Smooth muscle cell (in vitro differentiated cells): ENCODE results near the gene CCDC198. TPM values are rescaled to one million over a fixed set of nuclear protein-coding genes. Genes with fewer than 3 reads are reported as not detected.

Experiments
- DNase-seq: peaks from one replicate; lab custom pipeline; 2025; ENCODE audit not compliant: unreplicated experiment; lab: John Stamatoyannopoulos, UW
- H2AFZ ChIP-seq: fragments of 200-600 bp; sonication (generic); 2 replicates; pipeline ENCODE4 v1.6.0; 2016; ENCODE audit warnings: antibody characterized with exemption, low read depth, mild to moderate bottlenecking
- H3F3A ChIP-seq: fragments of 200-600 bp; sonication (generic); 2 replicates; pipeline ENCODE4 v1.6.0; 2017; ENCODE audit warnings: antibody characterized with exemption, low read depth
- H3K27ac ChIP-seq: fragments of 200-600 bp; sonication (generic); 2 replicates; pipeline ENCODE4 v1.5.1; 2016; ENCODE audit warnings: low read depth, mild to moderate bottlenecking
- H3K27me3 ChIP-seq: fragments of 200-600 bp; sonication (generic); 2 replicates; pipeline ENCODE4 v1.6.1; 2016; ENCODE audit warnings: low read depth, mild to moderate bottlenecking
- H3K36me3 ChIP-seq: fragments of 200-600 bp; sonication (generic); 2 replicates; pipeline ENCODE4 v1.5.1; 2016; ENCODE audit warnings: low read depth
- H3K4me1 ChIP-seq: fragments of 200-600 bp; sonication (generic); 2 replicates; pipeline ENCODE4 v1.5.1; 2016; ENCODE audit warnings: low read depth
- H3K4me2 ChIP-seq: fragments of 200-600 bp; sonication (generic); 2 replicates; pipeline ENCODE4 v1.6.0; 2016; ENCODE audit warnings: mild to moderate bottlenecking
- H3K4me3 ChIP-seq: fragments of 200-600 bp; sonication (generic); 2 replicates; pipeline ENCODE4 v1.5.1; 2016; ENCODE audit warnings: mild to moderate bottlenecking
- H3K79me2 ChIP-seq: fragments of 200-600 bp; sonication (generic); 2 replicates; pipeline ENCODE4 v1.6.0; 2016; ENCODE audit warnings: low read depth, mild to moderate bottlenecking
- H3K9ac ChIP-seq: fragments of 200-600 bp; sonication (generic); 2 replicates; pipeline ENCODE4 v1.6.0; 2016; ENCODE audit warnings: low read depth
- H3K9me3 ChIP-seq: fragments of 200-600 bp; sonication (generic); replicated peaks from 2 replicates; pipeline ENCODE4 v1.5.1; 2016; ENCODE audit warnings: low read depth
- H4K20me1 ChIP-seq: fragments of 200-600 bp; sonication (generic); 2 replicates; pipeline ENCODE4 v1.6.0; 2016; ENCODE audit warnings: low read depth
- WGBS: methylation state at CpG from one replicate; pipeline ENCODE4 v1.1.7; 2016; ENCODE audit warnings: low lambda C conversion rate; 5-methylcytosine and 5-hydroxymethylcytosine counted together
- polyA plus RNA-seq: library from polyadenylated mRNA; unstranded; fragments of >200 nt; fragmentation: Nextera tagmentation; extraction: Ambion mirVana; gene quantifications from 2 replicates; pipeline ENCODE4 v1.2.1, GENCODE V29; 2016
- total RNA-seq: library from RNA; depleted of rRNA; stranded (reverse); fragments of >200 nt; gene quantifications from 2 replicates; pipeline ENCODE4 v1.2.3, GENCODE V29; 2014
- TF ChIP-seq, protein P1 (sequence below): fragments of 200-600 bp; sonication (generic); IDR thresholded peaks from 2 replicates; pipeline ENCODE4 v1.5.1; 2017; ENCODE audit warnings: borderline replicate concordance, mild to moderate bottlenecking, antibody characterized with exemption; ENCODE audit not compliant: insufficient read depth, poor library complexity, severe bottlenecking

CCDC198 gene
- total and polyA plus RNA-seq, 2 experiments from 2014 or later, result not detected

GRCh38 chr14:57485635-57486034 is 8.0 kb downstream of the CCDC198 start:
- no peak overlapping the region for H3K27ac ChIP-seq
- H4K20me1 ChIP-seq, result no peaks in the 10 kb centered on the region
- TF ChIP-seq, protein P1, sequence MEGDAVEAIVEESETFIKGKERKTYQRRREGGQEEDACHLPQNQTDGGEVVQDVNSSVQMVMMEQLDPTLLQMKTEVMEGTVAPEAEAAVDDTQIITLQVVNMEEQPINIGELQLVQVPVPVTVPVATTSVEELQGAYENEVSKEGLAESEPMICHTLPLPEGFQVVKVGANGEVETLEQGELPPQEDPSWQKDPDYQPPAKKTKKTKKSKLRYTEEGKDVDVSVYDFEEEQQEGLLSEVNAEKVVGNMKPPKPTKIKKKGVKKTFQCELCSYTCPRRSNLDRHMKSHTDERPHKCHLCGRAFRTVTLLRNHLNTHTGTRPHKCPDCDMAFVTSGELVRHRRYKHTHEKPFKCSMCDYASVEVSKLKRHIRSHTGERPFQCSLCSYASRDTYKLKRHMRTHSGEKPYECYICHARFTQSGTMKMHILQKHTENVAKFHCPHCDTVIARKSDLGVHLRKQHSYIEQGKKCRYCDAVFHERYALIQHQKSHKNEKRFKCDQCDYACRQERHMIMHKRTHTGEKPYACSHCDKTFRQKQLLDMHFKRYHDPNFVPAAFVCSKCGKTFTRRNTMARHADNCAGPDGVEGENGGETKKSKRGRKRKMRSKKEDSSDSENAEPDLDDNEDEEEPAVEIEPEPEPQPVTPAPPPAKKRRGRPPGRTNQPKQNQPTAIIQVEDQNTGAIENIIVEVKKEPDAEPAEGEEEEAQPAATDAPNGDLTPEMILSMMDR, result no peak

DNA sequence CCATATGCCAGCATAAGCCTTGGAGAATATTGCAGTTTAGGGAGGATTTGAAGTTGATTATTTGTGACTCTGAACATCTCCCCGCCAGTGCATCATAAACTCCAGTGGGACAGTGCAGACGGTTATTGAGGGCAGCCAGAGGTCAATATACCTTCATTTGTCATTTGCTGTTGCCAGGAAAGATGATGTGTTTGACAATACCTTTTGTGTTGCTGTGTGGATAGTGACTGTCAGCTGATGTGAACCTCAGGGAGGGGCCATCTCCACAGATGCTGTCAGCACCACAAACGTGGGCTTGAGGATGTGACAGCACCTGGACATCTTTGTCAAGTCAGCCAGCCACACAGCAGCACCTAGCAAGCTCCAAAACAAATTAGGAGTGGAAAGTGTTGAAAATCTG is 11.5 kb downstream of the CCDC198 start:
- H3K27me3 ChIP-seq, result no peaks in the 10 kb centered on the region
- no peak overlapping the region for H3K4me2 ChIP-seq
- H3K36me3 ChIP-seq, result no peaks in the 10 kb centered on the region
- no peak for DNase-seq
- WGBS, result 75% methylated on average over 3 of the region's 3 CpGs
- H2AFZ ChIP-seq, result no peak overlapping the region
- no peak overlapping the region for H3K4me3 ChIP-seq
- H4K20me1 ChIP-seq, result no peaks in the 10 kb centered on the region
- TF ChIP-seq, protein P1, result no peak
- no peaks in the 10 kb centered on the region for H3F3A ChIP-seq
- no peaks in the 10 kb centered on the region for H3K9me3 ChIP-seq
- H3K27ac ChIP-seq, result no peak overlapping the region
- no peaks in the 10 kb centered on the region for H3K79me2 ChIP-seq
- H3K9ac ChIP-seq, result no peak overlapping the region
- H3K4me1 ChIP-seq, result no peaks in the 10 kb centered on the region

More at GRCh38 chr14:57485635-57486034, 8.0 kb downstream of the CCDC198 start:
- Histone ChIP-seq H3F3A (no peaks in the 10 kb centered on the region), H2AFZ (no peak overlapping the region), H3K27me3 (no peaks in the 10 kb centered on the region), H3K9me3 (no peaks in the 10 kb centered on the region), H3K4me3 (no peak overlapping the region), H3K4me1 (no peaks in the 10 kb centered on the region), H3K36me3 (no peaks in the 10 kb centered on the region), H3K79me2 (no peaks in the 10 kb centered on the region), H3K4me2 (no peak overlapping the region), H3K9ac (no peak overlapping the region)
- DNase-seq, result no peak

- TF ChIP-seq, protein P1, result no peak
- Histone ChIP-seq H3K27me3 (no peaks in the 10 kb centered on the region), H4K20me1 (no peaks in the 10 kb centered on the region), H2AFZ (no peak overlapping the region), H3K36me3 (no peaks in the 10 kb centered on the region), H3K9me3 (no peaks in the 10 kb centered on the region), H3K4me3 (no peak overlapping the region), H3K9ac (no peak overlapping the region), H3F3A (no peaks in the 10 kb centered on the region), H3K4me2 (no peak overlapping the region), H3K4me1 (no peaks in the 10 kb centered on the region), H3K79me2 (no peaks in the 10 kb centered on the region), H3K27ac (no peak overlapping the region)
- DNase-seq, result no peak
- WGBS, result 42% methylated on average over 1 of the region's 1 CpG
Measured at GRCh38 chr14:57480051-57480450, 13.6 kb downstream of the CCDC198 start.

- no peak for DNase-seq
- Histone ChIP-seq H3K4me1 (no peaks in the 10 kb centered on the region), H3F3A (no peaks in the 10 kb centered on the region), H3K79me2 (no peaks in the 10 kb centered on the region), H3K9ac (no peak overlapping the region), H3K9me3 (no peaks in the 10 kb centered on the region), H4K20me1 (no peaks in the 10 kb centered on the region), H3K27ac (no peak overlapping the region), H3K36me3 (no peaks in the 10 kb centered on the region), H3K27me3 (no peaks in the 10 kb centered on the region), H3K4me3 (no peak overlapping the region), H3K4me2 (no peak overlapping the region), H2AFZ (no peak overlapping the region)
- TF ChIP-seq, protein P1, result no peak
- WGBS, result 59% methylated on average over 1 of the region's 1 CpG
Measured at GRCh38 chr14:57479197-57479596, 14.5 kb downstream of the CCDC198 start.
